HepG2 (cell line): Measurements from ENCODE around the gene SRSF10.

Experiments used
- DNMT1 ChIP-seq: sonication (generic); formaldehyde crosslinking; IDR thresholded peaks from 2 replicates; pipeline ENCODE4 v1.5.1; 2020; ENCODE audit warnings: mild to moderate bottlenecking, missing genetic modification reagents
- ELF3 ChIP-seq: IDR thresholded peaks from 2 replicates; pipeline ENCODE4 v1.6.1; 2016; ENCODE audit warnings: missing genetic modification reagents, missing compliant biosample characterization
- MYC ChIP-seq: sonication (generic); formaldehyde crosslinking; IDR thresholded peaks from 2 replicates; pipeline ENCODE4 v1.9.0; 2021; ENCODE audit warnings: missing genetic modification reagents, borderline replicate concordance
- RAD51 ChIP-seq: fragments of 450-650 bp; IDR thresholded peaks from 2 replicates; pipeline ENCODE4 v1.6.1; 2016; ENCODE audit warnings: borderline replicate concordance
- RFX5 ChIP-seq: IDR thresholded peaks from 2 replicates; pipeline ENCODE4 v1.6.1; 2011; ENCODE audit warnings: low read depth, low read length, improper control_type of control experiment
- TEAD3 ChIP-seq: optimal IDR thresholded peaks from 2 replicates; pipeline ENCODE3; 2016; ENCODE audit warnings: borderline replicate concordance
- USF2 ChIP-seq, 2 experiments: sonication (generic) in 1 of 2; formaldehyde crosslinking in 1 of 2; IDR thresholded peaks; 2 replicates each; pipeline versions ENCODE4 v1.5.1 to v1.6.1; 2011 to 2020; ENCODE audit warnings: borderline replicate concordance in 1 of 2, low read depth in 1 of 2, low read length in 1 of 2, mild to moderate bottlenecking in 1 of 2, missing genetic modification reagents in 1 of 2, moderate library complexity in 1 of 2
- ZNF235 ChIP-seq: sonication (generic); formaldehyde crosslinking; IDR thresholded peaks from 2 replicates; pipeline ENCODE4 v1.8.1; 2023; ENCODE audit warnings: mild to moderate bottlenecking, missing genetic modification reagents, borderline replicate concordance
- ZNF549 ChIP-seq: sonication (generic); formaldehyde crosslinking; IDR thresholded peaks from 2 replicates; pipeline ENCODE4 v1.5.0; 2020; ENCODE audit warnings: missing genetic modification reagents
- ZNF792 ChIP-seq: IDR thresholded peaks from 2 replicates; pipeline ENCODE4 v1.6.1; 2016
- ZSCAN29 ChIP-seq: sonication (generic); formaldehyde crosslinking; conservative IDR thresholded peaks from 2 replicates; pipeline ENCODE4 v1.4.0; 2020; ENCODE audit warnings: mild to moderate bottlenecking, missing genetic modification reagents
- TF ChIP-seq, protein P1 (sequence below): sonication (generic); formaldehyde crosslinking; IDR thresholded peaks from 2 replicates; pipeline ENCODE4 v1.5.0; 2020; ENCODE audit warnings: mild to moderate bottlenecking, missing genetic modification reagents, moderate library complexity

DNA sequence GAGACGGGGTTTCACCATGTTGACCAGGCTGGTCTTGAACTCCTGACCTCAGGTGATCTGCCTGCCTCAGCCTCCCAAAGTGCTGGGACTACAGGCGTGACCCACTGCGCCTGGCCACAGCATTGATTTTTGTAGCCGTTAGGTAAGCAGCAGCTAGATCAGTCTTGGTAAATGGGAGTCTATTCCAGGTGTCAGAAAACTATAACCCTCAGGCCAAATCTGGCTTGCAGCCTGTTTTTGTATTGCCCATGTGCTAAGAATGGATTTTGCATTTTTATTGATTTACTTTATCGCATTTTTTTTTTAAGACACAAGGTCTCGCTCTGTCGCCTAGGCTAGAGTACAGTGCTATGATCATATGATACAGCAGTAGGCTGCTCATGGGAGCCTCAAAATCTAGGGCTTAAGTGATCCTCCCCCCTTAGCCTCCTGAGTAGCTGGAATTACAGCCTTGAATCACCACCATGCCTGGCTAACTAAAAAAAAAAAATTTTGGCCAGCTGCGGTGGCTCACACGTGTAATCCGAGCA, 16.6 kb upstream of the SRSF10 start:
- TF ChIP-seq ZSCAN29 (CRISPR knock-in tag) (no peak), ZNF235 (CRISPR knock-in tag) (no peak), TEAD3 (CRISPR knock-in tag) (no peak), ZNF549 (CRISPR knock-in tag) (no peak), ZNF792 (CRISPR knock-in tag) (no peak), MYC (no peak), RFX5 (no peak), USF2 (IDR thresholded peaks at IDR 0.05; ENCODE audit: low read depth, low read length) (no peak), USF2 (CRISPR knock-in tag; IDR thresholded peaks at IDR 0.05; ENCODE audit: borderline replicate concordance) (no peak), DNMT1 (CRISPR knock-in tag) (no peak), ELF3 (CRISPR knock-in tag) (no peak), RAD51 (no peak)
- TF ChIP-seq, protein P1, sequence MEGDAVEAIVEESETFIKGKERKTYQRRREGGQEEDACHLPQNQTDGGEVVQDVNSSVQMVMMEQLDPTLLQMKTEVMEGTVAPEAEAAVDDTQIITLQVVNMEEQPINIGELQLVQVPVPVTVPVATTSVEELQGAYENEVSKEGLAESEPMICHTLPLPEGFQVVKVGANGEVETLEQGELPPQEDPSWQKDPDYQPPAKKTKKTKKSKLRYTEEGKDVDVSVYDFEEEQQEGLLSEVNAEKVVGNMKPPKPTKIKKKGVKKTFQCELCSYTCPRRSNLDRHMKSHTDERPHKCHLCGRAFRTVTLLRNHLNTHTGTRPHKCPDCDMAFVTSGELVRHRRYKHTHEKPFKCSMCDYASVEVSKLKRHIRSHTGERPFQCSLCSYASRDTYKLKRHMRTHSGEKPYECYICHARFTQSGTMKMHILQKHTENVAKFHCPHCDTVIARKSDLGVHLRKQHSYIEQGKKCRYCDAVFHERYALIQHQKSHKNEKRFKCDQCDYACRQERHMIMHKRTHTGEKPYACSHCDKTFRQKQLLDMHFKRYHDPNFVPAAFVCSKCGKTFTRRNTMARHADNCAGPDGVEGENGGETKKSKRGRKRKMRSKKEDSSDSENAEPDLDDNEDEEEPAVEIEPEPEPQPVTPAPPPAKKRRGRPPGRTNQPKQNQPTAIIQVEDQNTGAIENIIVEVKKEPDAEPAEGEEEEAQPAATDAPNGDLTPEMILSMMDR, result no peak
